Smooth muscle cell of bladder (primary cell): ENCODE results near the gene WIZ. TPM values are rescaled to one million over a fixed set of nuclear protein-coding genes. Genes with fewer than 3 reads are reported as not detected.

Experiments
- total RNA-seq: library from RNA; depleted of rRNA; stranded (reverse); fragments of >200 nt; gene quantifications from 2 replicates; pipeline ENCODE4 v1.2.3, GENCODE V29; 2014

Gene WIZ, protein sequence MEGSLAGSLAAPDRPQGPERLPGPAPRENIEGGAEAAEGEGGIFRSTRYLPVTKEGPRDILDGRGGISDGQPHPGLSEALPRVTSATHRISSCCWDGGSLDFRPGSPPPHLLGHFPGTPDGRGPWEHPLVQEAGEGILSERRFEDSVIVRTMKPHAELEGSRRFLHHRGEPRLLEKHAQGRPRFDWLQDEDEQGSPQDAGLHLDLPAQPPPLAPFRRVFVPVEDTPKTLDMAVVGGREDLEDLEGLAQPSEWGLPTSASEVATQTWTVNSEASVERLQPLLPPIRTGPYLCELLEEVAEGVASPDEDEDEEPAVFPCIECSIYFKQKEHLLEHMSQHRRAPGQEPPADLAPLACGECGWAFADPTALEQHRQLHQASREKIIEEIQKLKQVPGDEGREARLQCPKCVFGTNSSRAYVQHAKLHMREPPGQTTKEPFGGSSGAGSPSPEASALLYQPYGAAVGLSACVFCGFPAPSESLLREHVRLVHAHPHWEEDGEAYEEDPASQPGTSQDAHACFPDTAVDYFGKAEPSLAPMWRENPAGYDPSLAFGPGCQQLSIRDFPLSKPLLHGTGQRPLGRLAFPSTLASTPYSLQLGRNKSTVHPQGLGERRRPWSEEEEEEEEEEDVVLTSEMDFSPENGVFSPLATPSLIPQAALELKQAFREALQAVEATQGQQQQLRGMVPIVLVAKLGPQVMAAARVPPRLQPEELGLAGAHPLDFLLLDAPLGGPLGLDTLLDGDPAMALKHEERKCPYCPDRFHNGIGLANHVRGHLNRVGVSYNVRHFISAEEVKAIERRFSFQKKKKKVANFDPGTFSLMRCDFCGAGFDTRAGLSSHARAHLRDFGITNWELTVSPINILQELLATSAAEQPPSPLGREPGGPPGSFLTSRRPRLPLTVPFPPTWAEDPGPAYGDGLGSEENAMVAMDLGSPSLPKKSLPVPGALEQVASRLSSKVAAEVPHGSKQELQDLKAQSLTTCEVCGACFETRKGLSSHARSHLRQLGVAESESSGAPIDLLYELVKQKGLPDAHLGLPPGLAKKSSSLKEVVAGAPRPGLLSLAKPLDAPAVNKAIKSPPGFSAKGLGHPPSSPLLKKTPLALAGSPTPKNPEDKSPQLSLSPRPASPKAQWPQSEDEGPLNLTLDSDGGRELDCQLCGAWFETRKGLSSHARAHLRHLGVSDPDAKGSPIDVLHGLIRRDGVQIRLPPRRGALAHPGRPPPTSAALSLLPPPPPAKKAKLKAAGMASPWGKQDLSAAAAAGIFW (N-terminal part only)
- total RNA-seq = 3.4 and 4.5 TPM in 2 replicates

DNA sequence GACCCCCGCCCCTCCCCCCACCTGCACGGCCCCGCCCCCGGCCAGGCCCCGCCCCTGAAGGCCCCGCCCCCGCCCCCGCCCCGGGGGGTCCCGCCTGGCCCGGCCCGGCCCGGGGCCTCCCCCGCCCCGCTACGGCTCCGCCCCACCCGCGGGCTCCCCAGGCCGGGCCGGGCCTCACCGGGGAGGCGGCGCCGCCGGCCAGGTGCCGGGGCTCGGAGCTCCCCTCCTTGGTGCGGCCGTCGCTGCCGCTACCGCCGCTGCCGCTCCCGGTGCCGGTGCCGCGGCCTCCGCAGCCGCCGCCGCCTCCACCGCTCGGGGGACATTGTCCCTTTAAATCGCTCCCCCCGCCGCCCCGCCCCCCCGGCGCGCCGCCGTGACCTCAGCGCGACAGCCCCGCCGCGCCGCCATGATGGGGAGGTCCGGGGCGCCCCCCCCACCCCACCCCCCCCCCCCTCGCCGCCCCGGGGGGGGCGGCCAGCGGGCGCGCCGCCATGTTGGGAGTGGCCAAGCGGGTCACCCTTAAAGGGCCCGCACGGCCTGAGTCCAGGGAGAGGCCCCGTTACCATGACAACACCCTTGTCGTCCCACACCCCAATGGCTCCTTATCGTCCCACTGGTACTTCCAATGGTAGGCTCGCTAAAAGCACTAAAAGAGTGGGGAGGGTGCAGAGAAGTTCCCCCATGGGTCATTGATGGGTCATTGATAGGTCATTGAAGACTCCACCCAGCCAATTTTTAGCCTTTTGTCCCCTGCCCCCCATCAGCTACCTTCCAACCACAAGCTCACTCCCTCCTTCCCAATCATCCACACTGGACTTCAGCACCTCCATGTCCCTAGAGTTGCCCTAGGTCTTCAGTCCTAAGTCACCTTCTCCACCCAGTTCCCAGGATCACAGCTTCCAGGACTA lies at the start of gene WIZ:
TSS of gene WIZ (minus strand) at position 337 of the 908 bp plus-strand sequence. CDS start 1,649 bp downstream, outside the sequence.

DNA sequence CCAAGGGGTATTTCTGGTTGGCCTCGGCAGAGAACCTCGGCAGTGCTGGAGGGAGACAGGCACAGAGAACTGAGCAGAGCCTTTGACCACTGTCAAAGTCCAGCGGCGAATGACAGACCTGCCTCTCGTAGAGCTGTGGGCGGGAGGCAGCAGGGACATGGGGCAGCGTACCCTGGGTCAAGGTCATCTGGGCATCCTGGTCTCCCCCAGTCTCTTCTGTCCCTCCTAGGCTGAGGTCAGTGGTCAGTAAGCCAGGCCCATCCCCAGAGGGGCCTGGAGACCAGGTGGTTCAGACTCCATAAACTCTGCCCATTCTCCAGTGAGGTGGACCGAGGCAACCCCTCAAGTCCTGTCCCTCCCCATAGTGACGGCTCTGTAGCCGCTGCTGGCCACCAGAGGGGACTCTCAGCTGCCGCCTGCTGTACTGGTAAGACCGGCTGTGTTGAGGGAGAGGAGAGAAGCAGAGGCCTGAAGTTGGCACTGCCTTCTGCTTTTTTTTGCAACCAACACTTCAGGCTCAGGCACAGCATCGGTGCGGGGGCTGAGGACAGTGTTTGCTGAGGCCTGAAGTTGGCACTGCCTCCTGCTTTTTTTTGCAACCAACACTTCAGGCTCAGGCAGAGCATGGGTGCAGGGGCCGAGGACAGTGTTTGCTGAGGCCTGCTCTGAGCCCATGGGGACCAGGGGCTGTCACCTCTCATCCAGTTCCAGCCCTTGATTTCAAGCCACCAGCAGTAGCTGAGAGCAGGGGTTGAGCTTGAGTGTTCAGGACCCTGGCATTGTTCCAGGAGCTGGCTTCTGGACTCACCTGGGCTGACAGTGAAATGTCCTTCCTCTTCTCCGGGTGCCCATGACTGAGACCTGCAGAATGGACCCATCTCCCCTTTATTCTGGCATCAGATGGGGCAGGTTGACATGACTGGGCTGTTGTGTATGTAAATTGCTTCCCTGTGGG lies 29.9 kb upstream of the WIZ start, which contains the start of gene PGLYRP2:
TSS of gene PGLYRP2 (minus strand) at position 111 of the 955 bp plus-strand sequence. CDS start 130 bp downstream, outside the sequence.

DNA sequence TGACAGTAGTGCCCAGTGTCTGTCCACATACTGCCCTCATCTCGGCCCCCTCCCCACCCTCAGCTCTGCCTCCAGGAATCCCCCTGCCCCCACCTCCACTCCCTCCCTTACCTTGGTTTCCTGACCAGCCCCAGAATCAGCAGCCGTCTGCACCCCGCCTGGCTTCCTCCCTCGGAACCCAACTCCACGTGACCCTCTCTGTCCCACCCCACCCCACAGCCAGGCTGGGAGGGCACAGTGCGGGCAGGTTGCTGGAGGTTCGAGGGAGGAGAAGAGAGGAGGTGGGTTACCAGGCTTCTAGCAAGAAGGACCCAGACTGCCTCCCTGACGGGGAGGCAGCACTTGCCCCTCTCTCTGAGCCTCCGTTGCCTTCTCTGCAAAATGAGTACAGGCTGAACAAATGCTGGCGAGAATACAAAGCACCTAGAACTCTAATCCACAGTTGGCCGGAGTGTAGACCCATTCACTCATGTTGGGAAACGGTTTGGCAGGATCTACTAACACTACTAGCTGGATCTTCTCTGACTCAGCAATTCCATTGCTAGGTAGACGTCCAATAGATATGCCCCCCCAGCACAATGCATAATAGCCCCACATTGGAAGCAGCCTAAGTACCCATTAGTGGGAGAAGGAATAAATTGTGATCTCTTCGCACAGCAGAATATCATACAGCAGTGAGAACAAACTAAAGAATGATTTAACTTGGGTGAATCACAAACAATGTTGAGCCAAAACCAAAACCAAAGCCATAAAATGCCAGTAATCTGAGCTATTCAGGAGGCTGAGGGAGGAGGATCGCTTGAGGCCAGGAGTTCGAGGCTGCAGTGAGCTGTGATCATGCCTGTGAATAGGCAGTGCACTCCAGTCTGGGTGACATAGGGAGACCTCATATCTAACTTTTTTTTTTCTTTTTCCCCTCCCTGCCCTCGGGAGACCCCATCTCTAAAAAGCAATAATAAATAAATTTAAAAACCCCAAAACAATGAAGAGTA lies 14.9 kb upstream of the WIZ start, which contains the start of gene RASAL3:
TSS of gene RASAL3 (minus strand) at position 151 of the 992 bp plus-strand sequence. CDS start 186 bp downstream, outside the sequence.

DNA sequence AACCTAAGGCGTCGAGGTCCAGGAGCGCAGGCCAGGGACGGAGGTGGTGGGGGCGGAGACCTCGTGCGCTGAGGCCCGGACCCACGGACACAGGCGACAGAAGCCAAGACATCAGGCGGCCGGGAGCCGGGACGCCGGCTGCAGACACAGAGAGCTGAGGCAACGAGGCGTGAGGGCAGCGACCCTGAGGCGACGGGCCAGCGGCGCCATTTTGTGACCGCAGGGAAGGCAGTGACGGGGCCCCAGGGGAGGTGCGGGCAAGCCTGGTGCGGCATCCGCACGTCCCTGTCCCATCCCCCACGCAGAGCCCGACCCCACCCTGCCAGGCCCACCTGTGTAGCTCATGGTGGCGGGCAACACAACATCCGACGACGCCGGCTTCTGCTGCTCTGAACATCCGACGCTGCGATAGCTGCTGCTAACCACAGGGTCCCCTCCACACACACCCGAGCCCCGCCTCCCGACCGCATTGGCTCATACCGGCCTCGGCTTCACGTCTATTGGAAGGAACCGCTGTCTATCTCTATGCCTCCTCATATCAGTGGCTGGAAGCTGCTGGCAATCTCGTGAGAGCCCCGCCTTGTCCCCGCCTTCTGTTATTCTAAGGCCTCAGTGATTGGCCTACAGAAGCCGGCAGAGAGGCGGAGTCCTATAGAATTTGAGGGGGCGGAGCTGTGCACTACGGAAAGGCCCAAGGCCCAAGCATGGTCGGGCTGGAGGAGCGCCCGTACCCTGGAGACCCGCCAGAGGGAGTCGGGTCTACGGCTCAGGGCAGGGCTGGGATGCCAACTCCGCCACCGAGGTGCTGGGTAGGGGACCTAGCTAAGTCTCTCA lies 31.0 kb downstream of the WIZ start, which contains the start of gene AKAP8L:
TSS of gene AKAP8L (minus strand) at position 410 of the 834 bp plus-strand sequence. CDS start at position 345, 65 bp downstream.

DNA sequence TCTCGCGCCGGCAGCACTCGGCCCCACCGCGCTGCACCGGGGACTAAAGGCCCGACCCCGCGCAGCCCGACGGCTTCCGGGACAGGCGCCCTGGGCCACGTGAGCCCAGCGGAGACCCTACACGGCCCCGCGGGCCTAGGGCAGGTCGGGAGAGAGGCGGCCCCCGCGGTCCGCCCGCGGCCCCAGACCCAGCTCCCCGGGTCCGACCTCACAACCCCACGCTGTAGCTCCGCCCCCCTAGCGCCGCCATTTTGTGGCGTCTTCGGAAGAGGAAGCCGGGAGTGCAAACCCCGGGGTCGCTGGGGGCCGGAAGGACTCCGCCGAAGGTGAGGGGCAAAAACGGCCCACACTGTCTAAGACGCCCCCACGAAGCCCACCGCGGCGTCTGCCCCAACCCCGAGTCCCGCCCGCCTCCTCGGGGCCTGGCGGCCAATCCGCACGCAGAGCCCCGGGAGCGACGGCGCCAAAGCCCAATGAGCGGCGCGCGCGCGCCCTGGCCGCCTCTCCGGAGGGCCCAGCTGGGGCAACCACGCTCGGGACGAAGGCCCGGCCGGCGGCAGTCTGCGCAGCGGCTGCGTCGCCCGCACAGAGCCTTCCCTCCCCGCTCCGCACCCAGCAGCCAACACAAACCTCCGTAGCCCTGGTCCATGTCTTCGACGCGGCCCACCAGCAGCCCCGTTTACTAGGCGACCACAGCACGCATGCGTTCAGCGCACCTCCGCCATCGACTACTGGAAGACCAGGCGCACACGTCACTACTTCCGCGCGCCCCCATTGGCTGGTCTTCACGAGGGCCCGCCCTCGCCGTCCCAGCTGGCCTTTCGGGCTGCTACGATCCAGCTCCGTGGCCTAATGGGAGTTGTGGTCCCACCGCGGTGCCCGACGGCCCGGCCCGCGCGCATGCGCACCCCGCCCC lies 70.4 kb downstream of the WIZ start, which contains the start of gene AKAP8:
TSS of gene AKAP8 (minus strand) at position 705 of the 916 bp plus-strand sequence. CDS start at position 649, 56 bp downstream.

Other genes starting within 250 kb of the WIZ start
- gene NOTCH3, start 249.0 kb downstream of the WIZ start, total RNA-seq = 7.0 and 27.4 TPM in 2 replicates
- 0.09 TPM in 1 of 2 replicates, not detected in the other for gene EPHX3, start 217.5 kb downstream of the WIZ start, total RNA-seq
- gene BRD4, start 117.4 kb downstream of the WIZ start, total RNA-seq = 9.1 and 9.4 TPM in 2 replicates
- gene AKAP8, start 70.2 kb downstream of the WIZ start, total RNA-seq = 11.5 and 12.7 TPM in 2 replicates
- gene AKAP8L, start 31.0 kb downstream of the WIZ start, total RNA-seq = 59.9 and 62.3 TPM in 2 replicates
- 0.09 TPM in 1 of 2 replicates, not detected in the other for gene RASAL3, start 14.6 kb upstream of the WIZ start, total RNA-seq
- not detected in 2 replicates for gene PGLYRP2, start 29.5 kb upstream of the WIZ start, total RNA-seq
- gene CYP4F22, start 58.6 kb upstream of the WIZ start, total RNA-seq = not detected in 2 replicates
- gene CYP4F8, start 165.3 kb upstream of the WIZ start, total RNA-seq = 0.14 TPM in 1 of 2 replicates, not detected in the other
- gene CYP4F3, start 190.9 kb upstream of the WIZ start, total RNA-seq = not detected in 2 replicates
- 0.18 TPM in 1 of 2 replicates, not detected in the other for gene CYP4F12, start 223.1 kb upstream of the WIZ start, total RNA-seq